ENCODE results near the gene RPS15.
A peak's percentile ranks its signal among the peaks of the same experiment; 100 is the strongest.
"Not testable (repeated sequence)": the region's sequence is repeated elsewhere in the genome, so short reads cannot be mapped to it uniquely, and the experiment has no call there.

RPS15 gene

GRCh38 chr19:1418951-1419738 lies 19.1 kb upstream of the RPS15 start:
- no peak overlapping the region for H3K4me3 ChIP-seq (ENCODE audit: low read depth, low read length)
- DNase-seq, result no peak

GRCh38 chr19:1420085-1420484 lies 18.1 kb upstream of the RPS15 start:
- H3K23ac ChIP-seq (ENCODE audit: low read length); H2BK120ac ChIP-seq (ENCODE audit: insufficient read depth, low read length, poor library complexity); H4K12ac ChIP-seq (ENCODE audit: low read depth, low read length); H3K79me1 ChIP-seq (ENCODE audit: low read length); H3K9ac ChIP-seq (ENCODE audit: low read length); H2BK12ac ChIP-seq (ENCODE audit: low read length); H4K91ac ChIP-seq (ENCODE audit: low read depth, low read length); H3K27ac ChIP-seq (ENCODE audit: low read depth, low read length); H3K9me3 ChIP-seq (ENCODE audit: insufficient read depth, low read depth, low read length); DNase-seq; H3K4me2 ChIP-seq (ENCODE audit: low read length); H3K27me3 ChIP-seq (ENCODE audit: insufficient read depth, low read length); H2BK5ac ChIP-seq (ENCODE audit: low read depth, low read length, poor library complexity); H4K8ac ChIP-seq (ENCODE audit: low read depth, low read length); H3K14ac ChIP-seq (ENCODE audit: low read length); H3K4ac ChIP-seq (ENCODE audit: low read depth, low read length); H2AFZ ChIP-seq (ENCODE audit: insufficient read depth, low read length, poor library complexity); H3K4me3 ChIP-seq (ENCODE audit: low read depth, low read length); H2AK5ac ChIP-seq (ENCODE audit: low read length); H3K18ac ChIP-seq (ENCODE audit: low read length): not testable (repeated sequence)
- Histone ChIP-seq H3K79me2 (ENCODE audit: control insufficient read depth, insufficient read depth, low read length, poor library complexity) (peaks cover 21% of the 10 kb centered on the region), H3K4me1 (ENCODE audit: control insufficient read depth in 1 of 2, insufficient read depth in 2 of 2, low read length in 2 of 2) (peaks cover 12 to 19% of the 10 kb centered on the region in 2 experiments), H3K36me3 (ENCODE audit: control insufficient read depth in 1 of 2, insufficient read depth in 2 of 2, low read length in 2 of 2) (peaks cover 84 to 85% of the 10 kb centered on the region in 2 experiments)
- WGBS (ENCODE audit: extremely low coverage, insufficient coverage, insufficient read length), result no CpG with 5 or more reads among the region's 43 CpGs

More at GRCh38 chr19:1418951-1419738, 19.1 kb upstream of the RPS15 start:
- no peak overlapping the region for H4K12ac ChIP-seq (ENCODE audit: low read depth, low read length)
- no peak overlapping the region for H4K91ac ChIP-seq (ENCODE audit: low read depth, low read length)
- peaks cover 15 to 18% of the 10 kb centered on the region in 2 experiments for H3K4me1 ChIP-seq (ENCODE audit: control insufficient read depth in 1 of 2, insufficient read depth in 2 of 2, low read length in 2 of 2)
- no peak overlapping the region for H3K9ac ChIP-seq (ENCODE audit: low read length)
- no peak overlapping the region for H2BK5ac ChIP-seq (ENCODE audit: low read depth, low read length, poor library complexity)
- H3K79me2 ChIP-seq (ENCODE audit: control insufficient read depth, insufficient read depth, low read length, poor library complexity), result peaks cover 21% of the 10 kb centered on the region
- no peak overlapping the region for H3K4me2 ChIP-seq (ENCODE audit: low read length)
- H3K36me3 ChIP-seq (ENCODE audit: control insufficient read depth in 1 of 2, insufficient read depth in 2 of 2, low read length in 2 of 2), result peaks cover 75 to 77% of the 10 kb centered on the region in 2 experiments
- no peak overlapping the region for H4K8ac ChIP-seq (ENCODE audit: low read depth, low read length)
- H3K18ac ChIP-seq (ENCODE audit: low read length), result no peak overlapping the region
- no peak overlapping the region for H2BK120ac ChIP-seq (ENCODE audit: insufficient read depth, low read length, poor library complexity)
- no peak overlapping the region for H3K23ac ChIP-seq (ENCODE audit: low read length)
- H3K27ac ChIP-seq (ENCODE audit: low read depth, low read length), result no peak overlapping the region
- no peaks in the 10 kb centered on the region for H3K79me1 ChIP-seq (ENCODE audit: low read length)
- no peak overlapping the region for H3K14ac ChIP-seq (ENCODE audit: low read length)
- peak overlapping the region; percentile 27 for H3K4ac ChIP-seq (ENCODE audit: low read depth, low read length)
- H3K27me3 ChIP-seq (ENCODE audit: insufficient read depth, low read length), result no peaks in the 10 kb centered on the region
- WGBS (ENCODE audit: extremely low coverage, insufficient coverage, insufficient read length), result no CpG with 5 or more reads among the region's 21 CpGs
- peaks cover 4% of the 10 kb centered on the region for H3K9me3 ChIP-seq (ENCODE audit: insufficient read depth, low read depth, low read length)
- no peak overlapping the region for H2BK12ac ChIP-seq (ENCODE audit: low read length)
- H2AK5ac ChIP-seq (ENCODE audit: low read length), result no peak overlapping the region
- H2AFZ ChIP-seq (ENCODE audit: insufficient read depth, low read length, poor library complexity), result no peak overlapping the region

- Histone ChIP-seq H3K14ac (ENCODE audit: low read length) (no peak overlapping the region), H2BK12ac (ENCODE audit: low read length) (no peak overlapping the region), H2BK120ac (ENCODE audit: insufficient read depth, low read length, poor library complexity) (no peak overlapping the region), H3K79me1 (ENCODE audit: low read length) (no peaks in the 10 kb centered on the region), H4K8ac (ENCODE audit: low read depth, low read length) (no peak overlapping the region), H3K9ac (ENCODE audit: low read length) (no peak overlapping the region), H3K79me2 (ENCODE audit: control insufficient read depth, insufficient read depth, low read length, poor library complexity) (peaks cover 20% of the 10 kb centered on the region), H3K23ac (ENCODE audit: low read length) (no peak overlapping the region), H3K4me3 (ENCODE audit: low read depth, low read length) (no peak overlapping the region), H3K27ac (ENCODE audit: low read depth, low read length) (no peak overlapping the region), H3K4ac (ENCODE audit: low read depth, low read length) (no peak overlapping the region), H3K4me2 (ENCODE audit: low read length) (no peak overlapping the region), H2BK5ac (ENCODE audit: low read depth, low read length, poor library complexity) (no peak overlapping the region), H3K18ac (ENCODE audit: low read length) (no peak overlapping the region), H3K4me1 (ENCODE audit: control insufficient read depth in 1 of 2, insufficient read depth in 2 of 2, low read length in 2 of 2) (peaks cover 13 to 16% of the 10 kb centered on the region in 2 experiments), H2AFZ (ENCODE audit: insufficient read depth, low read length, poor library complexity) (no peak overlapping the region), H3K9me3 (ENCODE audit: insufficient read depth, low read depth, low read length) (peaks cover 4% of the 10 kb centered on the region), H4K12ac (ENCODE audit: low read depth, low read length) (no peak overlapping the region), H3K36me3 (ENCODE audit: control insufficient read depth in 1 of 2, insufficient read depth in 2 of 2, low read length in 2 of 2) (peaks cover 89 to 91% of the 10 kb centered on the region in 2 experiments), H4K91ac (ENCODE audit: low read depth, low read length) (no peak overlapping the region), H2AK5ac (ENCODE audit: low read length) (no peak overlapping the region), H3K27me3 (ENCODE audit: insufficient read depth, low read length) (no peaks in the 10 kb centered on the region)
- no CpG with 5 or more reads among the region's 15 CpGs for WGBS (ENCODE audit: extremely low coverage, insufficient coverage, insufficient read length)
- no peak for DNase-seq
Observed at GRCh38 chr19:1420590-1420989, 17.6 kb upstream of the RPS15 start.

GRCh38 chr19:1421218-1421957 lies 16.8 kb upstream of the RPS15 start:
- Histone ChIP-seq H3K27ac (ENCODE audit: low read depth, low read length) (no peak overlapping the region), H2BK5ac (ENCODE audit: low read depth, low read length, poor library complexity) (no peak overlapping the region), H2AK5ac (ENCODE audit: low read length) (no peak overlapping the region), H3K36me3 (ENCODE audit: control insufficient read depth in 1 of 2, insufficient read depth in 2 of 2, low read length in 2 of 2) (peaks cover 89 to 92% of the 10 kb centered on the region in 2 experiments), H3K9ac (ENCODE audit: low read length) (no peak overlapping the region), H4K12ac (ENCODE audit: low read depth, low read length) (no peak overlapping the region), H3K4me3 (ENCODE audit: low read depth, low read length) (no peak overlapping the region), H3K14ac (ENCODE audit: low read length) (no peak overlapping the region), H3K79me1 (ENCODE audit: low read length) (no peaks in the 10 kb centered on the region), H4K91ac (ENCODE audit: low read depth, low read length) (no peak overlapping the region), H3K23ac (ENCODE audit: low read length) (no peak overlapping the region), H3K4me1 (ENCODE audit: control insufficient read depth in 1 of 2, insufficient read depth in 2 of 2, low read length in 2 of 2) (peaks cover 10 to 16% of the 10 kb centered on the region in 2 experiments), H3K27me3 (ENCODE audit: insufficient read depth, low read length) (no peaks in the 10 kb centered on the region), H3K4me2 (ENCODE audit: low read length) (no peak overlapping the region), H2BK120ac (ENCODE audit: insufficient read depth, low read length, poor library complexity) (no peak overlapping the region), H2BK12ac (ENCODE audit: low read length) (no peak overlapping the region), H4K8ac (ENCODE audit: low read depth, low read length) (no peak overlapping the region), H3K9me3 (ENCODE audit: insufficient read depth, low read depth, low read length) (peaks cover 4% of the 10 kb centered on the region), H3K79me2 (ENCODE audit: control insufficient read depth, insufficient read depth, low read length, poor library complexity) (peaks cover 12% of the 10 kb centered on the region), H2AFZ (ENCODE audit: insufficient read depth, low read length, poor library complexity) (no peak overlapping the region), H3K4ac (ENCODE audit: low read depth, low read length) (peak overlapping the region; percentile 19), H3K18ac (ENCODE audit: low read length) (no peak overlapping the region)
- DNase-seq, result no peak
- no CpG with 5 or more reads among the region's 37 CpGs for whole genome bisulfite sequencing (ENCODE audit: extremely low coverage, insufficient coverage, insufficient read length)

Data from trophoblast cell (in vitro differentiated cells and primary cell).